GM21786 (cell line): ENCODE data around the gene CRISPLD2.

ENCODE experiments used
- ATAC-seq: cut with Tn5 transposase; IDR thresholded peaks from one replicate; pipeline ENCODE4 v1.9.1; 2021; ENCODE audit not compliant: unreplicated experiment

Gene CRISPLD2

DNA sequence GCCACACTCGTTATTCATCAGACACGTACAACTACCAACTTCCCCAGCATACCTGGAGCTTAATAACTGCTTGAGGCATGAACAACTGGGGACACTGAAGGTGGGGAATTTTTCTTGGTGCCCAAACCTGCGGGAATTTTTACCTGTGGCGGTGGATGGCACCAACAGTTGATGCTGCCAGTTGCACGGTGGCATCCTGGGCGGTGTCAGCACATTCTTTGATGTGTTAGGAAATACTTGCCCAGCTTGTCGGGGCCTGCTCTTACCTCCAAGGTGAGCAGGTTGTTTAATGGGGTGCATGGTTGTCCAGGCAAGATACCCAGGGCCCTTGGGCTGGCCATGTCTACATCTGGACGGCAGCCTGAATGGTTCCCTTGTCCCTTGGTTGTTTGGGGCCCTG lies 79.6 kb downstream of the CRISPLD2 start:
- ATAC-seq: no peak

DNA sequence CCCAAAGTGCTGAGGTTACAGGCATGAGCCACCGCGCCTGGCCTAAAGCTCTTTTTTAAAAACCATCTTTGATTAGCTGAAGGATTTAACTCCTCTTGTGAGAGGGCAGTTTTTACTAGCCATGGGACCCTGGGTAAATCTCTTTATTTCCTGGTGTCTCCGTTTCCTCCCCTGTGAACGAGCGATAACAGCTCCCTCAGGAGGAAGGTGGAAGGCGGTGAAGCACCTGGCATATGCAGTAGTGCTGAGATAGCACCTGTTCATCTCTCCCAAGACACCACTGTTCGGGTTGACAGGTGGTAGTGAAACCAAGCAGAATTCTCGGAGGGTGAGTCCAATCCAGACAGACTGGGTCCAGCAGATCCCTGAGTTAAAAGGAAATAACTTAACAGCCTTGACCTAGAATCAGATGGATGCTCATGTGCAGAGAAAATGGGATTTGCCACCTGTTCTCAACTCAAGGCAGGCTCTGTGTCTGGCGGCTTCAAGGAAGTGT lies 86.2 kb downstream of the CRISPLD2 start:
- ATAC-seq: no peak

DNA sequence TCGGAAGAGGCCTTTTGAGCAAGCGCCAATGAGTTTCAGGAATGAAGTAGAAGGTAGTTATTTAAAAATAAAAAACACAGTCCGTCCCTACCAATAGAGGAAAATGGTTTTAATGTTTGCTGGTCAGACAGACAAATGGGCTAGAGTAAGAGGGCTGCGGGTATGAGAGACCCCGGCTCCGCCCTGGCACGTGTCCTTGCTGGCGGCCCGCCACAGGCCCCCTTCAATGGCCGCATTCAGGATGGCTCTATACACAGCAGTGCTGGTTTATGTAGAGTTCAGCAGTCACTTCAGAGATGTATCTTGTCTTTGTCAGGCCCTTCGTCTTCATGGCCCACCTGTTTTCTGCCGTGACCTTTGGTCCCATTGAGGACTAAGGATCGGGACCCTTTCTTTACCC lies 87.3 kb downstream of the CRISPLD2 start:
- no peak for ATAC-seq

DNA sequence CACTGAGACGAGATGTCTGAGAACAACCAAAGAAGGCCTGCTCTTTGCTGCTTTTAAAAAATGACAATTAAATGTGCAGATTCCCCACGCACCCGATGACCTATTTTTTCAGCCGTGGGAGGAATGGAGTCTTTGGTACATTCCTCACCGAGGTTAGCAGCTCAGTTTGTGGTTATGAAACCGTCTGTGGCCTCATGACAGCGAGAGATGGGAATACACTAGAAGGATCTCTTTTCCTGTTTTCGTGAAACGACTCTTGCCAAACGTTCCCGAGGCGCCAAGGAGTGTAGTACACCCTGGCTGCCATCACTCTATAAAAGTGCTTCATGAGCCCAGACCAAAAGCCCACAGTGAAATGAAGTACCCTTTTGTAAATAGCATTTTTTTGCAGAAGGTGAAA lies 87.8 kb downstream of the CRISPLD2 start:
- ATAC-seq: no peak

DNA sequence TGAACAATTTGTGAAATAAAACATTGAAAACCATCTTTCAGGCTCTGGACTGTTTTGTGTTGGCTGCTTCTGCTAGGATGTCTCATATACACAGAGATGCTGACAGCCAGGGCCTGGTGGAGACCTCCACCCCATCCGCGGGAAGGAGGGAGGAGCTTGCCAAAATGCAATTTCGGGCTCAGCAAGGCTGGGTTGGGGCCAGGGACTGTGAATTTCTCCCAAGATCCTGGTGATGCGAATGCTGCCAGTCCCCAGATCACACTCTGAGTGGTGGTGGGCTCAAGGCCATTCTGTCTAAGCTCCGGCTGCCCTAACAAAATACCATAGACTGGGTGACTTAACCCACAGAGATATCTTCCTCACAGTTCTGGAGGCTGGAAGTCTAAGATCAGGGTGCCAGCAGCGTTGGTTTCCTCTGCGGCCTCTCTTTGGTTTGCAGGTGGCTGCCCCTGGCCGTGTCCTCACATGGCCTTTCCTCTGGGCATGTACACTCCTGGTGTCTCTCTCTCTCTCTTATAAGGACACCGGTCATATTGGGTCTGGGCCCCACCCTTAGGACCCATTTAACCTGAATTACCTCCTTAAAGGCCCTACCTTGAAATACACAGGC lies 89.8 kb downstream of the CRISPLD2 start:
- ATAC-seq: no peak

DNA sequence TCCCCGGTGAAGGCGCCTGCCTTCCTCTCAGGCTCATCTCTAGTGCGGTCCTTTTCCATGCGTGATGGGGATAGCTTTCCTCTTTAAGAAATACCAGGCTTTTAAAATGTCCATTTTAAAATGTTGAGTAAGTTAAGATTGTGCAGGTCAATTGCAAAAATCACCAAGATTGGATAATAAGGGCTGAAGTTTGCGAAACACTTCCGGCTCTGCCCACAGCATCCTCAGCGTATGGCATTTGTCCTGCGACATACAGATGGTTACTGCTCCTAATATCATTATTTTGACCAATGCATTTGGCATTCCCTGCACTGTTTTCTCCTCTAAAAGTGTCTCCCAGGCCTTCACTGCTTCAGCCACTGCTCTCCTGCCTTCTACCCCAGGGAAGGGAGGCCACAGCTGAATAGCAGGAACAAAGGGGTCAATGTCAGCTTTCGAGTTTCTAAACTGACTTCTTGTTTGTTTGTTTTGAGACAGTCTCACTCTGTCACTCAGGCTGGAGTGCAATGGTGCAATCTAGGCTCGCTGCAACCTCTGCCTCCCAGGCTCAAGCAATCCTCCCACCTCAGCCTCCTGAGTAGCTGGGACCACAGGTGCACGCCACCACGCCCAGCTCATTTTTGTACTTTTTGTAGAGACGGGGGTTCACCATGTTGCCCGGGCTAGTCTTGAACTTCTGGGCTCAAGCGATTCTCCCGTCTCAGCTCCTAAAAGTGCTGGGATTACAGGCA lies 91.9 kb downstream of the CRISPLD2 start:
- no peak for ATAC-seq

DNA sequence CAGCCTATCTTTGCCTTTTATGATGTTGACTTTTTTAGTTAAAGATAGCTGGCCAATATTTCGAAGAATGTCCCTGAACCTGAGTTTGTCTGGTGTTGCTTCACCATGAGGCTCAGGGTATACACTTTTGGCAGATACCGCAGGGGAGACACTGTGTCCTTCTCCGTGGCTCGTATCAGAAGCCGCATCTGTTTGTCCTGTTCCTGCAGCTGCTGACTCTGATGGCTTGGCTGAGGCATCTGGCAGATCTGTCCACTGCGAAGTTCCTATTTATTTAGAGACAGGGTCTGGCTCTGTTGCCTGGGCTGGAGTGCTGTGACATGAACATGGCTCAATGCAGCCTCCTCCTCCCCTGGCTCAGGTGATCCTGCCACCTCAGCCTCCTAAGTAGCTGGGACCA lies 93.5 kb downstream of the CRISPLD2 start:
- ATAC-seq: no peak

DNA sequence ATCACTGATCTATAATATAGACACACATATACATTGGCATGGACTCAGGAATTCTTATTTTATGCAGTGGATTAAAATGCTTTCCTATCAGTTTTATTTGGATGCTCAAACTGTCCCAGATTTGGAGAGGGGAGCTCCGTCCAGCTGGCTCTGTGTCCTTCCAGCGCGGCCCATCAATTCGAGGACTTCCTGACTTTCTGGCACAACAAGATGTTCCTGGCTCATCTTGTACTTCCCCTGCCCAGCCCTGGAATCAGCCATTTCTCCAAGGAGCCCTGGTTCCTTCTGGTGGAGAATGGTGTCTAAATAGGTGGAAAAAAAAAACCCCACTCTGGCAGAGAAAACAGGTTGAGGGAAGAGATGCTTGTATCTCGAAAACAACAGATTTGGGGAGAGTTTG lies 94.5 kb downstream of the CRISPLD2 start:
- ATAC-seq: no peak

DNA sequence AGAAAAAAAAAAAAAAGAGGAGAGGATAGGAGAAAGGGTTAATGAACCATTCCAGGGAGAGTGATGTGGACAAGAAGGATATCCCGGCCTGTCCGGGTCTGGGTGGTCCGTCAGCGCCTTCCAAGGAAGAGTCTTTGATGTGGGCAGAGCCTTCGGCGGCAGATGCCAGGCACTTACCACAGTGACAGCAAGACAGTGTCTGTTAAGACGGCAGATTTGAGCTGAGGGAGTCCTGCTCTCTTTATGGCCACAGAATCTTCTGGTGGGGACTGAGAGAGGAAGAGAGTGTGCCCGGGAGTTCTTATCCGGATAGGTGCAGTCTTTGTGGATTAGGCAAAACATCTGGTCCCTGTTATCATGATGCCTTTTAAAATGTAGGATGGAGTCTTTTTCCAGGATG lies 96.4 kb downstream of the CRISPLD2 start:
- ATAC-seq: no peak

DNA sequence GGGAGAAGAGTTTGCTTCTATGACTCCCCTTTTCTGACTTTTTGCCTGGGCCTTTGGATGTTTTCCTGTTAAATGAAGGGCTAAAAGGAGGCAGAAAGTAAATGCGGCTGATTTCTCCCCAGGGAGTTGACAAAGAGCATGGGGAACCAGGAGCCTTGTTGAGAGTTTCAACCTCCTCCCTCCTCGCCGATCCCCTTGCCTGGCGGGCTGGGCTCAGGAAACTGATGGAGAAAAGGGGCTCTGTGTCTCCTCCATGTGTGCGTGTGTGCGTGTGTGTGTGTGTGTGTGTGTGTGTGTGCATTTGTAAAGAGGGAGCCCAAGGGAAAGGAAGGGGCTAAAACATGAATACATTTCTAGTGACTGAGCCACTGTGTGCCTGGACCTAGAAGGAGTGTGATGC lies 97.1 kb downstream of the CRISPLD2 start:
- ATAC-seq: no peak

DNA sequence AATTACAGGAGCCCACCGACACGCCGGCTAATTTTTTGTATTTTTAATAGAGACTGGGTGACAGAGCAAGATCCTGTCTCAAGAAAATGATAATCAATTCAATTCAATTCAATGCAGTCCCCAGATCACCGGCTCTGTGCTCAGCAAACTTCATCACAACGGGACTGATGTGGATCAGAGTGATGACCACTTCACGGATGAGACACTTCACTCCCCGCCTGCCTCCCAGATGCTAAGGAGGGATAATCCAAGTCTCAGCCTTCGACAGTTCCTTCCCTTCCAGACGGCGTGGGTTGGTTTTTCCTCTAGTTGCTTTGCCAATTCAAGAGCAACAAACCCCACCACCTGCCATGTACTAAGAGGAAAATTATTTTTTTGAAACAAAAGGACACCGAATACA lies 97.7 kb downstream of the CRISPLD2 start:
- ATAC-seq: no peak

DNA sequence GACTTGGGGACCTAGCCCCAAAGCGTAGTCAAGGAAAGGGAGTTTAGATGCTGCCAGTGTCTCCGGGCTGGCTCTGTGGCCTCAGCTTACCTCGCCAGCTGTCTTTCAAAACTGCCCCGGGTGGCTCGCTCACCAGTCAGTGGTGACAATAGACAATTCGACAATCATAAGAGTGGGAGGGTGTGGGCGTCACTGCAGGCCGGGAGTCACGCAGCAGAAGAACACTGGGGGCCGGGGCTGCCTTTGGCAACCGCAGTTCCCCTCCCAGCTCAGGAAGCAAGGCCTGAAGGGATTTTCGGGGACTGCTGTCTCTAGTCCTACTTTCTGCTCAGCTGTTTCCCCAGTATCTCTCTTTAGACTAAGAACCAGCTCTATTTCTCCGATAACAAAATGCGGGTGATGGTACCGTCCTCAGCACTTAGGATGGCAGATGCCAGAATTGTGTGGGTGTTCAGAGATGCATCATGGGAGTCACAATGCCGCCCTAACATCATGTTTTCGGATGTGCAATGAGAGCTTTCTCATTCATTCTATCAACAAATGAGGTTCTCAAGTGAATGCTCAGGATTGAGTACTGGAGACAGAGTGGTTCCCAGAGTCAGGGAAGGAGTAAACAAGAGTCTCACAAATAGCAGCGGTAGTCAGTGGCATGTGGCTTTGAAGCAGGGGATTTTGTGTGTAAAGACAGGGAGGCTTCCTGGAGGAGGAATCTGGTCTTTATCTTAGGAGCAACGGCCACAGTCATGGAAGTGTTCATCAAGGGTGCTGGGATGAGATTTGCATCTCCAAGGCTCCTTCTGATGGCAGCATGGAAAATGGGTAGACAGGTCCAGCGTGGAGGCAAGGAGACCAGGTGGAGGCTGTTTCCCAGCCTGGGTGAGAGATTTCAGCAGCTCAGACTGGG lies 98.5 kb downstream of the CRISPLD2 start:
- no peak for ATAC-seq

DNA sequence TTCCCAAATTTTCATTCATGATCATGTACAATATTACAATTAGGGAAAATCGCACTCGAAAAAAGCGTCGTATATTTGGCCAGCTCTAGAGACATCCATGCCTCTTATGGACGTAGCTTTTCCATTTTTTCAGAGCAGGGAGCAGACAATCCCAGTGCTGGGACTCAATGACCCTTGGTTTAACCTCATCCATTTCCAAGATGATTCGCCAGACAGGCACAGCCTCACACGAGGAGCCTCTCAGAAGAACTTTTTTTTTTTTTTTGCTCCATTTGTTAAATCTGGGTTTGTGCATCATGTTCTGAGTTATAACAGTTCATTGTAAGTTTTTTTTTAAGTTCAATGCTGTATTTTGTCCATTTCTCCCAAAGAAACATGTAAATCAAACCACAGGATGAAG lies 99.5 kb downstream of the CRISPLD2 start:
- ATAC-seq: no peak

DNA sequence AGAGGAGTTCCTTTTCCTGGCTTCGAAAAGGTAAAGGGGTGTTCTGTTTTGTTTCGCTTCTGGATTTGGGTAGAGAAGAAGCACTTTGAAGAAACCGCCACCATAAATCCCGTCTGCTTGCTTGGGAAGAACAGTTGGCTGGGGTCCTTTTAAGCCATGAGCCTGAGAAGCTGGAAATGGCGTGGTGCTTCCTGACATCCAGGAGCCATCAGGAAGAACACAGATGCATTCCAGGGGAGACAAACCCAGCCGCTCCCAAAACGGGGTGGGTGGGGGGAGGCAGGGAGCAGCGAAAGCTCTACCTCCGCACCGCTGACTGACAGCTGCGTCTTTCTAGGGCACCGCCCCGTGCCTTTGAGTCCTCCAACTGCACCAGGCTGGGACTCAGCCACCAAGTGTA lies 99.9 kb downstream of the CRISPLD2 start:
- ATAC-seq: no peak

DNA sequence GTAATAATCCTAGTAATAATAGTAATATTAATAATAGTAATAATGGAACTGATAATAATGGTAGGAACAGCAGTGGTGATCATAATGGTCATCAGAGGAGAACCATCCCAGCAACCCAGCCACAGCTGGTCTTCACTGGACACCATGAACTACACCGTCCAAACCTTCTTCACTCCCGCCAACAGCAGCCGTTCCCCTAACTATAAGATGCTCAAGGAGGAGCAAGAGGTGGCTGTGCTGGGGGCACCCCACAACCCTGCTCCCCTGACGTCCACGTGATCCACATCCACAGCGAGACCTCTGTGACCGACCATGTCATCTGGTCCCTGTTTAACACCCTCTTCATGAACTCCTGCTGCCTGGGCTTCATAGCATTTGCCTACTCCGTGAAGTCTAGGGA lies 100.5 kb downstream of the CRISPLD2 start:
- ATAC-seq: no peak

DNA sequence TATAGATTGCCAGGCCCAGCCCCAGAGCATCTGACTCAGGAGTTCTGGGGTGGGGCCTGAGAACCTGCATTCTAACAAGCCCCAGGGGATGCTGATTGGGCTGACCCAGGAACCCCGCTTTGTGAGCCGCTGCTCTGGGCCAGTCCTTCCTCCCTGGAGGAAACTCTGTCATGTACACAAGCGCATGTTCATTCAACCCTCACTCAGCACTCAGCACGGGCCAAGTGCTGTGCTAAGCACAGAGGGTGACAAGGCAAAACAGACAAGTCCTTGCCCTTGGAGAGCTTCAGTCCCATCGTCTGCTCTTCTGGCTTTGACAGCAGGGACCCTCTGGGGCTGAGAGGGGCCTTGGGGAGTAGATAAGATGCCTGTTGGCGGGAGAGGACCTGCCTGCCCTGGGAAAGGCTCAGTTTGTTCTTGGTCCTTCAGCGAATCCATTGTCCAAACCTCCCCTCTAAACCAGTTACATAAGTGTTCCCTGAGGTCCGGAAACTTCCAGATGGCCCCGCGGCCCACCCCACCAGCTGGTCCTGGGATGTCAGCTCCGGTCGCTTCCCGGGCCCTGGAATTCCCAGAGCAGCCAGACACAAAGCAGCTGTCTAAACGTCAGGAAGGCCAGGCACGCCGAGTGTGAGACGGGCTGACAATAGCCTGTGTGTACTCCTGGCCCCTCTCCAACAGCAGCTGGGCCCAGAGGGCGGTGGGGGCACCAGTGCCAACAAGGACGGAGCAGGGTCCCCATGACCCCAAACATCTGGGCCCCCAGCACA lies 102.8 kb downstream of the CRISPLD2 start:
- no peak for ATAC-seq

DNA sequence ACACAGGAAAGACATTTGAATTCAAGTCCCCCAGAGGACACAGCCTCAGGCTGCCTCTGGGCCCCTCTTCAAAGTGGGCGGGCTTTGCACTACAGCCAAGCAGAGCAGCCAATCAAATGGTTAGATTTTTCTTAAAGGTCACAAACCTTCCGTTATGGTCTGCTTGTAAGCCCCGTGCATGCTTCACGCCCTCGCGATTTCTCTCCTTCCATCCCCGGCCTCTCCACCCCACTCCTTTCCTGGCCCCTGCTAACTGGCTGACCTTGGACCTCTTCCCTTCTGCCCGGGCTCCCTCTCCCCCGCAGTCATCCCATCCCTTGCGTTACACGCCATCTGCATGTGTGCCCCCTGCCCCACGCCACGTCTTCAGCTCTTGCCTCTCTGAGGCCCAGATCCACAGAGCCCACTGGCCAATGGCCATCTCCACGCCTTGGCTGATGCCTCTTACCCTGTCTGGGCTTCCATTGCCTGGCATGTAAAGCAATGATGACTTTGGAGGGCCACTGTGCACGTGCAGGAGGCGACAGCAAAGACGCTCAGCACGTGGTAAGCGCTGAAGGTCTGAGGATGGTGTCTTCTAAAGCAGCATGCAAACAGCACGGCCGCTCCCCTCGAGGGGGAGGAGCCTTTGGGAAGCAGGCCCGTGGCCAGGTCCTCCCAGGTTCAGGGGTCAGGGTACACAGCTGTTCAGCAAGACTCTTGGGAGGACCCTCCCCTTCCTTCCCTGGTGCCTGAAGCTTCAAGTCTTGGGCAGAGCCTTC lies 104.7 kb downstream of the CRISPLD2 start:
- ATAC-seq: no peak

DNA sequence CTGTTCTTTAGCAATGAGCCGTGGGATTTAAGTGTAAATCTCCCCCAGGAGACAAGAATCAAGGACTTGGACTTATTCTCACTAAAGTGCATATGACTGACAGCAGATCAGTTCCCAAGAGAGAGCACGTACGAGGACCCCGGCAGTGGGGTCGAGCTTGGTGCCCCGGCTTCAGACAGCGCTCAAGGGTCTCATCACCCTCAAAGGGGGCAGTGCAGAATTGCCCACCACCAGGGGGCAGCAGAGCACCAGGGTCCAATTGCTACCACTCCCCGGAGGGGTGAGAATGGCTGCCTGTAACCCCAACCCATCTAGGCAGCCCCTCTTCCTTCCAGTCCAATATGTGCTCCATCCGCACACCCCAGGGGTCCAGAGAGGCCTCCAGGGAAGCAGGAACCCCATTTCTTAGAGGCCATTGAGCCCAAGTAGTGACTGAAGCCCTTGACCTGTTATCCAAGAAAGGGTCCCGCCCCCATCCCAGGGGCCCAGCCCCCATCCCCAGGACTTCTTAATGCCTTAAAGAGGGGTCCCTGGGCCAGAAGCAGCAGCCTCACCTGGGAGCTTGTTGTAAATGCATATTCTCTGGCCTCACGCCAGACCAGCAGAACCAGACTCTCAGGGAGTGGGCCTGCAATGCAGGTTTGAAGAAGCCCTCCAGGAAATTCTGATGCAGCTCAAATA lies 105.4 kb downstream of the CRISPLD2 start:
- no peak for ATAC-seq

DNA sequence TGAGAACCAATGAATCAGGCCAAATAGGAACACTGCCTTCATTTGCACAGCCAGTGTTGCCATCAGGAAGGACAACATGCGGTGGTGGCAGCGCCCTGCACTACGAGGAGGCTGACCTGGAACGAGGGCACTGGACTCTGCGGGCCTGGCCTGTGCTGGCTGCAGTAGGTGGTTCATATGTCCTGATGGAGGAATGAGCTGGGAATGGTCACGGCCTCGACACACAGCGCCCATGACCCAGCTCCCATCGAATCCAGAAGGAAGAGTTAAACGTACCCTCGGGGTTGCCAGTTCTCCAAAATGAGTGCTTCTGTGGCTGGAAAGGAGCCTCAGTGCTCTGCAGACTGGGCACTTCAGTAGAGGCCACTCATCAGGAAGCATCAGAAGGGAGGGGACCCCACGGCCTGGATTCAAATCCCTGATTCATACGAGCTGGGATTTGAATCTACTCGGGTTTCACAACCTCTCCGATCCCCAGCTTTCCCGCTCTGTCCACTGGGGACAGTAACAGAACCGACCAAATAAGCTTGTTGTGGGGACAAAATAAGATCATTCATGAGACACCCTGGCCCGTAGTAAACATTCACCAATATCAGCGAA lies 106.1 kb downstream of the CRISPLD2 start:
- ATAC-seq: no peak
